H9 (cell line): ENCODE results near the gene KCNH5. TPM values are rescaled to one million over a fixed set of nuclear protein-coding genes. Genes with fewer than 3 reads are reported as not detected.
"Not testable (repeated sequence)": the region's sequence is repeated elsewhere in the genome, so short reads cannot be mapped to it uniquely, and the experiment has no call there.

Experiments
- DNase-seq: peaks from one replicate; pipeline ENCODE4 v3.0.0-alpha.2; 2017
- H2AFZ ChIP-seq: one replicate; pipeline ENCODE4 v1.6.1; 2013; ENCODE audit warnings: mild to moderate bottlenecking, low read length, control low read depth, moderate library complexity
- H2AK5ac ChIP-seq: 2 replicates; pipeline ENCODE4 v1.6.1; 2013; ENCODE audit warnings: low read length, control low read depth, mixed read lengths; ENCODE audit not compliant: insufficient read length
- H2BK120ac ChIP-seq: one replicate; pipeline ENCODE4 v1.6.1; 2013; ENCODE audit warnings: low read depth, mild to moderate bottlenecking, low read length, control low read depth, inconsistent platforms; ENCODE audit not compliant: poor library complexity, severe bottlenecking
- H2BK12ac ChIP-seq: 2 replicates; pipeline ENCODE4 v1.6.1; 2013; ENCODE audit warnings: low read length, control low read depth, mixed read lengths, low read depth; ENCODE audit not compliant: insufficient read length
- H2BK15ac ChIP-seq: 2 replicates; pipeline ENCODE4 v1.6.1; 2013; ENCODE audit warnings: low read depth, low read length, control low read depth
- H2BK20ac ChIP-seq: one replicate; pipeline ENCODE4 v1.6.1; 2013; ENCODE audit warnings: low read depth, mild to moderate bottlenecking, low read length, control low read depth, inconsistent platforms; ENCODE audit not compliant: poor library complexity, severe bottlenecking
- H2BK5ac ChIP-seq: 2 replicates; pipeline ENCODE4 v1.6.1; 2013; ENCODE audit warnings: low read length, control low read depth, mixed read lengths; ENCODE audit not compliant: insufficient read length
- H3K14ac ChIP-seq: 2 replicates; pipeline ENCODE4 v1.6.1; 2013; ENCODE audit warnings: low read length, control low read depth; ENCODE audit not compliant: insufficient read depth
- H3K18ac ChIP-seq: 2 replicates; pipeline ENCODE4 v1.6.1; 2013; ENCODE audit warnings: low read depth, mild to moderate bottlenecking, mixed read lengths, low read length, control low read depth; ENCODE audit not compliant: insufficient read length
- H3K23ac ChIP-seq: 2 replicates; pipeline ENCODE4 v1.6.1; 2013; ENCODE audit warnings: low read length, control low read depth, mixed read lengths, low read depth; ENCODE audit not compliant: insufficient read length
- H3K23me2 ChIP-seq: 2 replicates; pipeline ENCODE4 v1.6.1; 2013; ENCODE audit warnings: low read depth, mild to moderate bottlenecking, mixed read lengths, low read length, control low read depth; ENCODE audit not compliant: insufficient read length, poor library complexity, severe bottlenecking
- H3K27ac ChIP-seq: 2 replicates; pipeline ENCODE4 v1.5.1; 2013; ENCODE audit warnings: low read length, control low read depth, mixed read lengths, low read depth; ENCODE audit not compliant: insufficient read length
- H3K27me3 ChIP-seq: 2 replicates; pipeline ENCODE4 v1.6.1; 2013; ENCODE audit warnings: low read length, control low read depth, inconsistent platforms; ENCODE audit not compliant: insufficient read depth
- H3K4ac ChIP-seq: 2 replicates; pipeline ENCODE4 v1.6.1; 2013; ENCODE audit warnings: low read depth, mild to moderate bottlenecking, control low read depth, inconsistent platforms, low read length, moderate library complexity
- H3K4me1 ChIP-seq: 2 replicates; pipeline ENCODE4 v1.6.1; 2013; ENCODE audit warnings: low read length, control low read depth, inconsistent platforms; ENCODE audit not compliant: insufficient read depth
- H3K4me2 ChIP-seq: 2 replicates; pipeline ENCODE4 v1.6.1; 2013; ENCODE audit warnings: low read length, control low read depth, mixed read lengths; ENCODE audit not compliant: insufficient read length, insufficient read depth
- H3K56ac ChIP-seq: 2 replicates; pipeline ENCODE4 v1.6.1; 2013; ENCODE audit warnings: low read depth, mild to moderate bottlenecking, mixed read lengths, low read length, control low read depth; ENCODE audit not compliant: insufficient read length
- H3K79me1 ChIP-seq: 2 replicates; pipeline ENCODE4 v1.6.1; 2013; ENCODE audit warnings: low read depth, mild to moderate bottlenecking, moderate library complexity, low read length, control low read depth, inconsistent platforms; ENCODE audit not compliant: insufficient read depth, poor library complexity, severe bottlenecking
- H3K79me2 ChIP-seq: 2 replicates; pipeline ENCODE4 v1.6.1; 2013; ENCODE audit warnings: low read length, control low read depth, inconsistent platforms; ENCODE audit not compliant: insufficient read depth
- H3K9ac ChIP-seq: 2 replicates; pipeline ENCODE4 v1.6.1; 2013; ENCODE audit warnings: low read length, control low read depth, mixed read lengths; ENCODE audit not compliant: insufficient read length; ENCODE audit errors: extremely low read depth
- H3K9me3 ChIP-seq: one replicate; pipeline ENCODE4 v1.6.1; 2013; ENCODE audit warnings: low read depth, low read length, inconsistent platforms; ENCODE audit not compliant: control insufficient read depth
- H3T11ph ChIP-seq: one replicate; pipeline ENCODE4 v1.6.1; 2013; ENCODE audit warnings: mild to moderate bottlenecking, low read length, control low read depth, inconsistent platforms
- H4K20me1 ChIP-seq: one replicate; pipeline ENCODE4 v1.6.1; 2013; ENCODE audit not compliant: control insufficient read depth, insufficient read length, insufficient read depth
- H4K5ac ChIP-seq: 2 replicates; pipeline ENCODE4 v1.6.1; 2013; ENCODE audit warnings: low read depth, mild to moderate bottlenecking, mixed read lengths, low read length, control low read depth; ENCODE audit not compliant: insufficient read length
- H4K8ac ChIP-seq: replicated peaks from 2 replicates; pipeline ENCODE4 v1.6.1; 2013; ENCODE audit warnings: low read length, control low read depth, mixed read lengths, low read depth; ENCODE audit not compliant: insufficient read length
- H4K91ac ChIP-seq: 2 replicates; pipeline ENCODE4 v1.6.1; 2013; ENCODE audit warnings: low read depth, mild to moderate bottlenecking, moderate library complexity, mixed read lengths, low read length, control low read depth; ENCODE audit not compliant: insufficient read length
- H3K27ac Mint-ChIP-seq, 3 experiments: 2 replicates in 2 of 3; 3 replicates in 1 of 3; pipeline ENCODE4 v1.8.0; 2020 to 2021; ENCODE audit warnings: mixed read lengths in 3 of 3, mild to moderate bottlenecking in 1 of 3, moderate library complexity in 1 of 3
- H3K27me3 Mint-ChIP-seq: 2 replicates; pipeline ENCODE4 v1.8.0; 2021; ENCODE audit warnings: low read depth, mild to moderate bottlenecking, moderate library complexity, mixed read lengths
- H3K36me3 Mint-ChIP-seq, 3 experiments: 2 replicates in 2 of 3; 3 replicates in 1 of 3; pipeline ENCODE4 v1.8.0; 2020 to 2021; ENCODE audit warnings: low read depth in 3 of 3, mixed read lengths in 3 of 3; ENCODE audit not compliant: insufficient read depth in 1 of 3
- H3K4me1 Mint-ChIP-seq, 2 experiments: 2 replicates each; pipeline ENCODE4 v1.8.0; 2020; ENCODE audit warnings: mixed read lengths in 2 of 2
- H3K4me3 Mint-ChIP-seq, 2 experiments: 2 replicates in 1 of 2; 3 replicates in 1 of 2; pipeline ENCODE4 v1.8.0; 2020 to 2021; ENCODE audit warnings: mild to moderate bottlenecking in 2 of 2, mixed read lengths in 2 of 2, moderate library complexity in 1 of 2
- H3K9me3 Mint-ChIP-seq, 2 experiments: 2 replicates in 1 of 2; 3 replicates in 1 of 2; pipeline ENCODE4 v1.8.0; 2020; ENCODE audit warnings: mild to moderate bottlenecking in 2 of 2, mixed read lengths in 2 of 2, moderate library complexity in 1 of 2
- WGBS: extraction: QIAGEN DNeasy Blood & Tissue Kit; methylation state at CpG from one replicate; pipeline ENCODE4 v1.1.7; 2013; ENCODE audit warnings: missing lambda C conversion rate, low lambda C conversion rate, mixed read lengths; ENCODE audit not compliant: insufficient read length; ENCODE audit errors: extremely low coverage; 5-methylcytosine and 5-hydroxymethylcytosine counted together
- total RNA-seq: library from RNA; stranded (reverse); gene quantifications from 2 replicates; pipeline ENCODE4 v1.2.1, GENCODE V29; 2021
- TF ChIP-seq, protein P1 (sequence below): fragments of 200-600 bp; sonication (generic); conservative IDR thresholded peaks from 3 replicates; pipeline ENCODE4 v1.8.0; 2021; ENCODE audit warnings: antibody characterized with exemption, mild to moderate bottlenecking

KCNH5 gene
- total RNA-seq, 1 experiment from 2014 or later = 0.42 TPM

DNA sequence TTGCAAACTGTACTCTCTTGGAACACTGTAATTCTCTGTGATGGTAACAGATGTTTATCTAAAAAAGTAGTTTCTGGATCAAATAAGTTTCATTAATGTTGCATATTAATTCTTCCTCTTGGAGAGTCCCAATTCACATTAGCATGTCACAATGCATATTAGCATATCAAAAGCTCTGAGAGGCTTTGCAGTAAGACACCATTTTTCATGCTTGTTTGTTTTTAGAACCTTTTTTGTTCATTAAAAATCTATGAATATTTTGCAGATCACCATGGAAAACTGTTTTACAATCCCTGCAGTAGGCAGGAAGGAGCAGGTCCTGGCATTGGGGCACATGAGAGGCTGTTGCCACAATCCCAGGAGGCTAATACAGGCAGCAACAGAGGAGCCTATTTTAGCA, 180.7 kb downstream of the KCNH5 start:
- Histone ChIP-seq H4K91ac (no peak overlapping the region), H3K79me1 (no peaks in the 10 kb centered on the region)

DNA sequence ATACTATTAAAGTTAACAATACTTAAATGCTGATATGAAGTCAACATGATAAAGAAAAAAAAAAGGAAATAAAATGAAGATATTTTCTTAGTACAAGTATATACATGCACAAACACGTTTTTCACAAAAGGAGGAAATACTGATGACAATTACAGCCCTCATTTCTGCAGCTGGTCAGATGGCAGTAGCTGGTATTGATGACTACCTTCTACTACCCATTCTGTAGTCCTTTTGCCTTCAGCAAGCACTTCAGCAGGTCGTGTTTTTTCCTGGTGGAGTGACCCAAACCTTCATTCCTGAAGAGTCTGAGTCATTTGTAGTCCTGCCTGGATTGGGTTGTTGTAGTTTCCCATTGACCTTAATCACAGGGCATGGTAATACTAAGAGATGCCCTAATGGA, 187.2 kb downstream of the KCNH5 start:
- not testable (repeated sequence) for H3K4me1 ChIP-seq, H3K4me1 Mint-ChIP-seq, H4K91ac ChIP-seq, H2BK120ac ChIP-seq, H3K79me2 ChIP-seq, H4K20me1 ChIP-seq, H2BK5ac ChIP-seq, H3K18ac ChIP-seq, H2BK12ac ChIP-seq, H3K9me3 Mint-ChIP-seq, H2BK20ac ChIP-seq, H3K9me3 ChIP-seq, H3K23me2 ChIP-seq, H3K4me2 ChIP-seq, H3K4ac ChIP-seq, DNase-seq, H3K14ac ChIP-seq, H3K27me3 Mint-ChIP-seq, H3K4me3 Mint-ChIP-seq, H3T11ph ChIP-seq, H3K9ac ChIP-seq, H3K36me3 Mint-ChIP-seq, H3K27ac Mint-ChIP-seq, H2AFZ ChIP-seq, H2AK5ac ChIP-seq, H3K27me3 ChIP-seq, H3K27ac ChIP-seq, H4K8ac ChIP-seq, H4K5ac ChIP-seq, H3K23ac ChIP-seq, H2BK15ac ChIP-seq, H3K79me1 ChIP-seq, H3K56ac ChIP-seq
- WGBS = no CpG with 5 or more reads among the region's 2 CpGs

More for the DNA sequence above, 180.7 kb downstream of the KCNH5 start:
- Histone ChIP-seq H3K18ac (no peak overlapping the region), H2AFZ (no peak overlapping the region), H4K8ac (no peak overlapping the region), H2BK12ac (no peak overlapping the region), H2BK20ac (no peak overlapping the region), H3K27me3 (no peaks in the 10 kb centered on the region), H2AK5ac (no peak overlapping the region), H4K5ac (no peak overlapping the region), H3K4me2 (no peak overlapping the region), H3K9me3 (no peaks in the 10 kb centered on the region), H3T11ph (no peak overlapping the region), H3K23ac (no peak overlapping the region), H2BK5ac (no peak overlapping the region), H3K9ac (no peak overlapping the region), H4K20me1 (no peaks in the 10 kb centered on the region), H3K79me2 (no peaks in the 10 kb centered on the region), H2BK15ac (no peak overlapping the region), H3K23me2 (no peaks in the 10 kb centered on the region), H3K4me1 (peaks cover 4% of the 10 kb centered on the region; the same call in 1 of the 2 replicates), H3K27ac (no peak overlapping the region), H3K56ac (no peak overlapping the region), H3K4ac (no peak overlapping the region), H2BK120ac (no peak overlapping the region), H3K14ac (no peak overlapping the region)
- H3K9me3 Mint-ChIP-seq = peaks cover 2 to 7% of the 10 kb centered on the region in 2 experiments; a peak in 3 of 5 replicates
- H3K36me3 Mint-ChIP-seq = no peaks in the 10 kb centered on the region; a peak in 3 of 7 replicates
- H3K27me3 Mint-ChIP-seq = no peaks in the 10 kb centered on the region
- no peak overlapping the region for H3K27ac Mint-ChIP-seq
- H3K4me3 Mint-ChIP-seq = no peak overlapping the region
- TF ChIP-seq, protein P1, sequence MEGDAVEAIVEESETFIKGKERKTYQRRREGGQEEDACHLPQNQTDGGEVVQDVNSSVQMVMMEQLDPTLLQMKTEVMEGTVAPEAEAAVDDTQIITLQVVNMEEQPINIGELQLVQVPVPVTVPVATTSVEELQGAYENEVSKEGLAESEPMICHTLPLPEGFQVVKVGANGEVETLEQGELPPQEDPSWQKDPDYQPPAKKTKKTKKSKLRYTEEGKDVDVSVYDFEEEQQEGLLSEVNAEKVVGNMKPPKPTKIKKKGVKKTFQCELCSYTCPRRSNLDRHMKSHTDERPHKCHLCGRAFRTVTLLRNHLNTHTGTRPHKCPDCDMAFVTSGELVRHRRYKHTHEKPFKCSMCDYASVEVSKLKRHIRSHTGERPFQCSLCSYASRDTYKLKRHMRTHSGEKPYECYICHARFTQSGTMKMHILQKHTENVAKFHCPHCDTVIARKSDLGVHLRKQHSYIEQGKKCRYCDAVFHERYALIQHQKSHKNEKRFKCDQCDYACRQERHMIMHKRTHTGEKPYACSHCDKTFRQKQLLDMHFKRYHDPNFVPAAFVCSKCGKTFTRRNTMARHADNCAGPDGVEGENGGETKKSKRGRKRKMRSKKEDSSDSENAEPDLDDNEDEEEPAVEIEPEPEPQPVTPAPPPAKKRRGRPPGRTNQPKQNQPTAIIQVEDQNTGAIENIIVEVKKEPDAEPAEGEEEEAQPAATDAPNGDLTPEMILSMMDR = no peak
- no peak for DNase-seq
- peaks cover 8 to 15% of the 10 kb centered on the region in 2 experiments for H3K4me1 Mint-ChIP-seq
